ENCODE results near the gene SATL1. TPM values are rescaled to one million over a fixed set of nuclear protein-coding genes. Genes with fewer than 3 reads are reported as not detected.

The SATL1 gene, protein sequence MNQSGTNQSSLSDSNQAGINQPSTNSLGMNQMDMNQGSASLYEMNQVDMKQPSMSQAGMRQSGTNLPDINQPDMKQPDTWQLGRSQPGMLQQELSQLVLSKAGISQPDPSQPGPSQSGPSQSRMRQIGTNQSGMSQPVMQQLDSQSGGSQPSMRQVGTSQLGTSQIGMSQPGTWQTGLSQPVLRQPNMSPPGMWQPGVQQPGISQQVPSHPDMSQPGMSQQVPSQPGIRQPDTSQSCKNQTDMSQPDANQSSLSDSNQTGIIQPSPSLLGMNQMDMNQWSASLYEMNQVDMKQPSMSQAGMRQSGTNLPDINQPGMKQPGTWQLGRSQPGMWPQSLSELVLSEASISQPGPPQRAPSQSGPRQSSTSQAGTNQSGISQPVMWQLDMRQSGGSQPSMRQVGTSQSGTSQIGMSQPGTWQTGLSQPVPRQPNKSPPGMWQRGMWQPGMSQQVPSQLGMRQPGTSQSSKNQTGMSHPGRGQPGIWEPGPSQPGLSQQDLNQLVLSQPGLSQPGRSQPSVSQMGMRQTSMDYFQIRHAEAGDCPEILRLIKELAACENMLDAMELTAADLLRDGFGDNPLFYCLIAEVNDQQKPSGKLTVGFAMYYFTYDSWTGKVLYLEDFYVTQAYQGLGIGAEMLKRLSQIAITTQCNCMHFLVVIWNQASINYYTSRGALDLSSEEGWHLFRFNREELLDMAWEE
- total RNA-seq (2022; extraction: Qiagen RNA extraction; ENCODE audit: low read depth) = not detected in 5 replicates

GRCh38 chrX:85243761-85244449 is at the start of gene SATL1, which contains the start of gene ZNF711:
Gene SATL1 (minus strand): TSS chrX:85243779. CDS start chrX:85108968, 134,811 bp downstream.
Gene ZNF711 (plus strand): TSS chrX:85243991. CDS start chrX:85247573, 3,582 bp downstream.

Other genes starting within 250 kb of the SATL1 start
- 6.4 to 8.9 TPM (median 8.0 TPM) in 5 replicates for gene APOOL, start 239.9 kb downstream of the SATL1 start, total RNA-seq (2022; extraction: Qiagen RNA extraction; ENCODE audit: low read depth)
- 0.24 to 1.1 TPM (median 0.89 TPM) in 5 replicates for gene ZNF711, start 212 bp upstream of the SATL1 start, total RNA-seq (2022; extraction: Qiagen RNA extraction; ENCODE audit: low read depth)
- gene POF1B, start 135.9 kb upstream of the SATL1 start, total RNA-seq (2022; extraction: Qiagen RNA extraction; ENCODE audit: low read depth) = 2.1 to 3.3 TPM (median 3.0 TPM) in 5 replicates

All from A549 treated with RU486 at 1 μM for 4 hours (cell line).